Brain microvascular endothelial cell (primary cell): ENCODE data around the gene C10orf90.

Source experiments
- DNase-seq: peaks from one replicate; pipeline ENCODE4 v3.0.0-alpha.2; 2020
- H3K27ac ChIP-seq: fragments of 250-450 bp; sonication (Bioruptor Pico); 2 replicates; pipeline ENCODE4 v1.5.1; 2020; ENCODE audit warnings: mild to moderate bottlenecking, moderate library complexity
- H3K27me3 ChIP-seq: fragments of 250-450 bp; sonication (Bioruptor Pico); replicated peaks from 2 replicates; pipeline ENCODE4 v1.5.1; 2020; ENCODE audit warnings: mild to moderate bottlenecking
- H3K36me3 ChIP-seq: fragments of 250-450 bp; sonication (Bioruptor Pico); replicated peaks from 2 replicates; pipeline ENCODE4 v1.5.1; 2020; ENCODE audit warnings: mild to moderate bottlenecking
- H3K4me3 ChIP-seq: 2 replicates; pipeline ENCODE4 v1.5.1; 2011; ENCODE audit warnings: low read depth, mild to moderate bottlenecking, control low read depth, low read length, moderate library complexity
- in situ Hi-C: cut with HindIII; loops from 2 replicates; pipeline ENCODE4 v1.10.0; 2017; ENCODE audit warnings: low sequenced_read_pairs, low pct_ligation_motif_present
- TF ChIP-seq, protein P1 (sequence below): IDR thresholded peaks from 2 replicates; pipeline ENCODE4 v1.5.1; 2011; ENCODE audit warnings: low read depth, mild to moderate bottlenecking, moderate library complexity, low read length, control low read depth, inconsistent platforms; ENCODE audit errors: missing control alignments

C10orf90 gene

GRCh38 chr10:126393076-126393475, 277.4 kb downstream of the C10orf90 start:
- Histone ChIP-seq H3K27ac (no peak overlapping the region), H3K4me3 (no peak overlapping the region), H3K27me3 (no peaks in the 10 kb centered on the region), H3K36me3 (no peaks in the 10 kb centered on the region)
- DNase-seq = no peak
- TF ChIP-seq, protein P1, sequence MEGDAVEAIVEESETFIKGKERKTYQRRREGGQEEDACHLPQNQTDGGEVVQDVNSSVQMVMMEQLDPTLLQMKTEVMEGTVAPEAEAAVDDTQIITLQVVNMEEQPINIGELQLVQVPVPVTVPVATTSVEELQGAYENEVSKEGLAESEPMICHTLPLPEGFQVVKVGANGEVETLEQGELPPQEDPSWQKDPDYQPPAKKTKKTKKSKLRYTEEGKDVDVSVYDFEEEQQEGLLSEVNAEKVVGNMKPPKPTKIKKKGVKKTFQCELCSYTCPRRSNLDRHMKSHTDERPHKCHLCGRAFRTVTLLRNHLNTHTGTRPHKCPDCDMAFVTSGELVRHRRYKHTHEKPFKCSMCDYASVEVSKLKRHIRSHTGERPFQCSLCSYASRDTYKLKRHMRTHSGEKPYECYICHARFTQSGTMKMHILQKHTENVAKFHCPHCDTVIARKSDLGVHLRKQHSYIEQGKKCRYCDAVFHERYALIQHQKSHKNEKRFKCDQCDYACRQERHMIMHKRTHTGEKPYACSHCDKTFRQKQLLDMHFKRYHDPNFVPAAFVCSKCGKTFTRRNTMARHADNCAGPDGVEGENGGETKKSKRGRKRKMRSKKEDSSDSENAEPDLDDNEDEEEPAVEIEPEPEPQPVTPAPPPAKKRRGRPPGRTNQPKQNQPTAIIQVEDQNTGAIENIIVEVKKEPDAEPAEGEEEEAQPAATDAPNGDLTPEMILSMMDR = no peak
- in situ Hi-C loops = no loop called here

- Histone ChIP-seq H3K27me3 (no peaks in the 10 kb centered on the region), H3K4me3 (no peak overlapping the region), H3K27ac (no peak overlapping the region), H3K36me3 (no peaks in the 10 kb centered on the region)
- in situ Hi-C loops = no loop called here
- DNase-seq = no peak
- TF ChIP-seq, protein P1 = no peak
These were observed 278.0 kb downstream of the C10orf90 start for GRCh38 chr10:126392469-126392868.

- DNase-seq = no peak
- H3K27ac ChIP-seq = no peak overlapping the region
- in situ Hi-C loops = no loop called here
- TF ChIP-seq, protein P1 = no peak
- no peaks in the 10 kb centered on the region for H3K36me3 ChIP-seq
- no peaks in the 10 kb centered on the region for H3K27me3 ChIP-seq
- H3K4me3 ChIP-seq = no peak overlapping the region
These were observed 278.4 kb downstream of the C10orf90 start for GRCh38 chr10:126392068-126392467.

- in situ Hi-C loops = no loop called here
- peak; percentile 33 for DNase-seq
- no peak overlapping the region for H3K4me3 ChIP-seq
- H3K27me3 ChIP-seq = no peaks in the 10 kb centered on the region
- H3K27ac ChIP-seq = peak overlapping the region; percentile 0
- H3K36me3 ChIP-seq = no peaks in the 10 kb centered on the region
- TF ChIP-seq, protein P1 = no peak
These were observed 279.2 kb downstream of the C10orf90 start for GRCh38 chr10:126391192-126391885.

DNA sequence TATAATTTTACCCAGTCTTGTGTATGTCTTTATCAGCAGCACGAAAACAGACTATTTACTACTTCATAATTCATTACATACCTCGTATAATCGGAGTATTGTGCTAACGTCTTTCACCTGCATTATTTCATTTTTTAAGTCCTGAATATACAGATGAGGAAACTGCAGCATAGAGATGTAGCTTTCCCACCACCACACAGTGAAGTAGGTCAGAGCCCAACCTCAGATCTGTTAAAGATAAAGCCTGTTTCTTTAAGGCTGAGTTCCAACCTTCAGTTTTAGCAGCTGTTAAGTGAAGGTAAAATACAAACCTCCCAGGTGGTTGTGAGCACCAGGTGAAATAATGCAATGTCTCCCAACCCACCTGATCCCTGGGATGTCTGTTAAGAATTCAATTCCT, 280.2 kb downstream of the C10orf90 start:
- in situ Hi-C loops = no loop called here
- H3K36me3 ChIP-seq = no peaks in the 10 kb centered on the region
- H3K27ac ChIP-seq = no peak overlapping the region
- no peak overlapping the region for H3K4me3 ChIP-seq
- TF ChIP-seq, protein P1 = no peak
- no peak for DNase-seq
- no peaks in the 10 kb centered on the region for H3K27me3 ChIP-seq
